ENCODE measurements around the gene AFF3. TPM values are rescaled to one million over a fixed set of nuclear protein-coding genes. Genes with fewer than 3 reads are reported as not detected.

The AFF3 gene
- total and polyA plus RNA-seq, 3 experiments from 2014 or later: 0.48 to 1.3 (median 0.53) TPM

GRCh38 chr2:99811544-99811943 lies 330.8 kb downstream of the AFF3 start:
- Mint-ChIP-seq H3K4me3 (no peak overlapping the region), H3K4me1 (no peaks in the 10 kb centered on the region), H3K9me3 (no peaks in the 10 kb centered on the region), H3K36me3 (no peaks in the 10 kb centered on the region), H3K27ac (no peak overlapping the region), H3K27me3 (peaks cover 2 to 4% of the 10 kb centered on the region in 2 donors)
- Histone ChIP-seq H3K27ac (ENCODE audit: low read depth, low read length) (no peak overlapping the region), H3K4me3 (ENCODE audit: low read length) (no peak overlapping the region), H3K27me3 (ENCODE audit: insufficient read depth, low read length, poor library complexity, severe bottlenecking) (no peaks in the 10 kb centered on the region), H3K4me1 (ENCODE audit: insufficient read depth, low read length) (no peaks in the 10 kb centered on the region), H3K9me3 (ENCODE audit: low read length) (no peaks in the 10 kb centered on the region), H3K36me3 (ENCODE audit: insufficient read depth, low read length) (no peaks in the 10 kb centered on the region)
- POLR2A ChIA-PET: no interaction called here
- CTCF ChIA-PET: no interaction called here
- no peak for DNase-seq

GRCh38 chr2:99810225-99810624 lies 332.2 kb downstream of the AFF3 start:
- no peaks in the 10 kb centered on the region for H3K9me3 ChIP-seq (ENCODE audit: low read length)
- no peaks in the 10 kb centered on the region for H3K36me3 ChIP-seq (ENCODE audit: insufficient read depth, low read length)
- H3K4me1 ChIP-seq (ENCODE audit: insufficient read depth, low read length): no peaks in the 10 kb centered on the region
- no peak overlapping the region for H3K27ac Mint-ChIP-seq
- no peaks in the 10 kb centered on the region for H3K36me3 Mint-ChIP-seq
- H3K27ac ChIP-seq (ENCODE audit: low read depth, low read length): no peak overlapping the region
- peaks cover 2 to 5% of the 10 kb centered on the region in 2 donors for H3K27me3 Mint-ChIP-seq
- H3K27me3 ChIP-seq (ENCODE audit: insufficient read depth, low read length, poor library complexity, severe bottlenecking): no peaks in the 10 kb centered on the region
- H3K4me3 Mint-ChIP-seq: no peak overlapping the region
- H3K9me3 Mint-ChIP-seq: no peaks in the 10 kb centered on the region
- no peak overlapping the region for H3K4me3 ChIP-seq (ENCODE audit: low read length)
- no peaks in the 10 kb centered on the region for H3K4me1 Mint-ChIP-seq
- ChIA-PET POLR2A (no interaction called here), CTCF (no interaction called here)
- no peak for DNase-seq

- no peaks in the 10 kb centered on the region for H3K9me3 ChIP-seq (ENCODE audit: low read length)
- CTCF ChIA-PET: no interaction called here
- no peaks in the 10 kb centered on the region for H3K9me3 Mint-ChIP-seq
Measured at GRCh38 chr2:99809259-99809900, 333.0 kb downstream of the AFF3 start.

DNA sequence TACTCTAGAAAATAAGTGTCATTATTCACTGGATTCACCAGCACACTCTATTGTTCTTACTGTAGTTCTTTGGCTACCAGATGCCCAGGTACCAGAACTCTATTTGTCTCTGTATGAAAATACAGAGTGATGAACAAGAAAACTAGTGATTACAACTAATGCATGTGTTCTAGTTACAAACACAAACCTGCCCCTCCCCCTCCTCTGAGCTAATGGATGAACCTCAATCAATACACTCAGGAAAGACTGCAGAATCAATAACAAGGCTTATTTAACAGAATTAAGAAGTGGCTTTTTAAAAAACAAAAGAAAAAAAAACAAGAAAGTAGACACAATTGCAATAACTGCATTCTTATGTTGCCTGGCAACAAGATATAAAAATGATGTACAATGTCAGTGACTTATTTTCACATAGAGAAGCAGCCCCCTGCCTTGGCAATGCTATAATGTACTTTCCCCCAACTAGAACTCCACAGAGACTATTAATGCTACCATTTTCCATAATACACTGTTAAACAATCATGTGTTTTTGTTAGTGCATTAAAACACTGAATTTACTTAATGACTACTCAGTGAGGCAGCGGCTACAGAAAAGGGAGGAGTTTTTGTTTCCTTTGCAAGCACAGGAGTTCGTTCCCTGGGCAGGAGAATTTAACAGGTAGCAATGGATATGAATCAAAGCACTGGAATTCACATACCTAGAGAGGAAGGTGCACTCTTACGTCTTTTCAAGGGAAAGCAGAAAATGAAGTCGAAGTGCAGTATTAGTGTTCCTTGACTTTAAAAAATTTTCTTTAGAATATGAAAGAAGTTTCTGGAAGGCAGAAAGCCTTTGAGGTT lies 333.8 kb downstream of the AFF3 start:
- no peaks in the 10 kb centered on the region for H3K4me1 ChIP-seq (ENCODE audit: insufficient read depth, low read length)
- no peaks in the 10 kb centered on the region for H3K9me3 Mint-ChIP-seq
- H3K27me3 ChIP-seq (ENCODE audit: insufficient read depth, low read length, poor library complexity, severe bottlenecking): no peaks in the 10 kb centered on the region
- no peaks in the 10 kb centered on the region for H3K9me3 ChIP-seq (ENCODE audit: low read length)
- H3K27ac ChIP-seq (ENCODE audit: low read depth, low read length): no peak overlapping the region
- CTCF ChIA-PET: no interaction called here
- DNase-seq: no peak
- H3K4me3 Mint-ChIP-seq: no peak overlapping the region
- no peaks in the 10 kb centered on the region for H3K36me3 ChIP-seq (ENCODE audit: insufficient read depth, low read length)
- no peaks in the 10 kb centered on the region for H3K4me1 Mint-ChIP-seq
- no peak overlapping the region for H3K4me3 ChIP-seq (ENCODE audit: low read length)
- H3K27ac Mint-ChIP-seq: no peak overlapping the region
- POLR2A ChIA-PET: no interaction called here
- H3K36me3 Mint-ChIP-seq: no peaks in the 10 kb centered on the region
- peaks cover 2 to 5% of the 10 kb centered on the region in 2 donors for H3K27me3 Mint-ChIP-seq

More at GRCh38 chr2:99809259-99809900, 333.0 kb downstream of the AFF3 start:
- no peaks in the 10 kb centered on the region for H3K36me3 ChIP-seq (ENCODE audit: insufficient read depth, low read length)
- Mint-ChIP-seq H3K27ac (no peak overlapping the region), H3K36me3 (no peaks in the 10 kb centered on the region), H3K4me1 (no peaks in the 10 kb centered on the region), H3K4me3 (no peak overlapping the region), H3K27me3 (peaks cover 2 to 5% of the 10 kb centered on the region in 2 donors)
- POLR2A ChIA-PET: no interaction called here
- H3K27ac ChIP-seq (ENCODE audit: low read depth, low read length): no peak overlapping the region
- H3K4me3 ChIP-seq (ENCODE audit: low read length): no peak overlapping the region
- DNase-seq: no peak
- no peaks in the 10 kb centered on the region for H3K4me1 ChIP-seq (ENCODE audit: insufficient read depth, low read length)
- no peaks in the 10 kb centered on the region for H3K27me3 ChIP-seq (ENCODE audit: insufficient read depth, low read length, poor library complexity, severe bottlenecking)

GRCh38 chr2:99806758-99807157 lies 335.6 kb downstream of the AFF3 start:
- Histone ChIP-seq H3K27ac (ENCODE audit: low read depth, low read length) (no peak overlapping the region), H3K9me3 (ENCODE audit: low read length) (no peaks in the 10 kb centered on the region), H3K27me3 (ENCODE audit: insufficient read depth, low read length, poor library complexity, severe bottlenecking) (no peaks in the 10 kb centered on the region), H3K4me3 (ENCODE audit: low read length) (no peak overlapping the region), H3K4me1 (ENCODE audit: insufficient read depth, low read length) (no peaks in the 10 kb centered on the region), H3K36me3 (ENCODE audit: insufficient read depth, low read length) (no peaks in the 10 kb centered on the region)
- POLR2A ChIA-PET: no interaction called here
- no peak for DNase-seq
- no peak overlapping the region for H3K27ac Mint-ChIP-seq
- no peaks in the 10 kb centered on the region for H3K9me3 Mint-ChIP-seq
- CTCF ChIA-PET: no interaction called here
- no peaks in the 10 kb centered on the region for H3K36me3 Mint-ChIP-seq
- H3K27me3 Mint-ChIP-seq: peaks cover 4 to 5% of the 10 kb centered on the region in 2 donors
- no peak overlapping the region for H3K4me3 Mint-ChIP-seq
- no peaks in the 10 kb centered on the region for H3K4me1 Mint-ChIP-seq

DNA sequence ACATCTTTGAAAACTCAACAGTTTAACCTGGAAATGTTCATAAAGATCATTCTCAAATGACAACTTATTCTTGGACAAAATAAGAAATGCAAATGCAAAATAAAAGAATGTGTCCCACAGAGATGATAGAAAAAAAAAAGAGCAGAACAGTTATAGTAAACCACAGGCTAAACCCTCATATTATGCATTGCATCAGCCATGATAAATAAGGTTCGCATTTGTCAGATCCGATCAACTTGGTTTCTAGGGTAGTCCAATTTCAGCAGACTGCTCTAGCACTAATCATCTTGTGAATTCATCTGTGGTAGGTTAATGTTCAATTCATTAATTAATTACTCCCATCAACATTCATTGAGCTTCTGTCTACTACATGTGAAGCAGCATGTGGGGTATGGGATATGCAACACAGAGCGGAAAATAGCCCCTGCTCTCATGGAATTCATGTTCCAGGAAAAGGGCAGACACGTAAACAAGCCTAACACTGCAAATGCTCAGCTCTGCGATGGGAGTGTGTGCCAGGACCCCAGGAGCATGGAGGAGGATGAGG lies 336.4 kb downstream of the AFF3 start:
- ChIA-PET CTCF (no interaction called here), POLR2A (no interaction called here)
- no peak overlapping the region for H3K4me3 Mint-ChIP-seq

DNA sequence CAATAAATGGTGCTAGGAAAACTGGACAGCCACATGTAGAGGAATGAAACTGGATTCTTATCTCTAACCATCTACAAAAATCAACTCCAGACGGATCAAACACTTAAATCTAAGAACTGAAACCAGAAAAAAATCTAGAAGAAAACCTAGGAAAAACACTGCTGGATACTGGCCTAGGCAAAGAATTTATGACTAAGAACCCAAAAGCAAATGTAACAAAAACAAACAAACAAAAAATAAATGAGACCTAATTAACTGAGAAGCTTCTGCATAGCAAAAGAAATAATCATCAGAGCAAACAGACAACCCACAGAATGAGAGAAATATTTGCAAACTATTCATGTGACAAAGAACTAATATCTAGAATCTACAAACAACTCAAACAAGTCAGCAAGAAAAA lies 338.5 kb downstream of the AFF3 start:
- POLR2A ChIA-PET: no interaction called here
- no peak overlapping the region for H3K27ac Mint-ChIP-seq
- H3K4me3 Mint-ChIP-seq: no peak overlapping the region
- H3K4me1 Mint-ChIP-seq: no peaks in the 10 kb centered on the region
- no peak for DNase-seq
- Histone ChIP-seq H3K4me3 (ENCODE audit: low read length) (no peak overlapping the region), H3K27ac (ENCODE audit: low read depth, low read length) (no peak overlapping the region), H3K27me3 (ENCODE audit: insufficient read depth, low read length, poor library complexity, severe bottlenecking) (no peaks in the 10 kb centered on the region), H3K9me3 (ENCODE audit: low read length) (no peaks in the 10 kb centered on the region), H3K36me3 (ENCODE audit: insufficient read depth, low read length) (no peaks in the 10 kb centered on the region), H3K4me1 (ENCODE audit: insufficient read depth, low read length) (no peaks in the 10 kb centered on the region)
- no peaks in the 10 kb centered on the region for H3K9me3 Mint-ChIP-seq
- no peaks in the 10 kb centered on the region for H3K36me3 Mint-ChIP-seq
- CTCF ChIA-PET: no interaction called here
- H3K27me3 Mint-ChIP-seq: peaks cover 3 to 5% of the 10 kb centered on the region in 2 donors

More for the DNA sequence above, 336.4 kb downstream of the AFF3 start:
- H3K36me3 ChIP-seq (ENCODE audit: insufficient read depth, low read length): no peaks in the 10 kb centered on the region
- no peaks in the 10 kb centered on the region for H3K9me3 ChIP-seq (ENCODE audit: low read length)
- no peak overlapping the region for H3K4me3 ChIP-seq (ENCODE audit: low read length)
- H3K27me3 ChIP-seq (ENCODE audit: insufficient read depth, low read length, poor library complexity, severe bottlenecking): no peaks in the 10 kb centered on the region
- no peak overlapping the region for H3K27ac Mint-ChIP-seq
- no peaks in the 10 kb centered on the region for H3K9me3 Mint-ChIP-seq
- no peaks in the 10 kb centered on the region for H3K4me1 Mint-ChIP-seq
- H3K4me1 ChIP-seq (ENCODE audit: insufficient read depth, low read length): no peaks in the 10 kb centered on the region
- DNase-seq: no peak
- peaks cover 3 to 5% of the 10 kb centered on the region in 2 donors for H3K27me3 Mint-ChIP-seq
- H3K36me3 Mint-ChIP-seq: no peaks in the 10 kb centered on the region
- H3K27ac ChIP-seq (ENCODE audit: low read depth, low read length): no peak overlapping the region

DNA sequence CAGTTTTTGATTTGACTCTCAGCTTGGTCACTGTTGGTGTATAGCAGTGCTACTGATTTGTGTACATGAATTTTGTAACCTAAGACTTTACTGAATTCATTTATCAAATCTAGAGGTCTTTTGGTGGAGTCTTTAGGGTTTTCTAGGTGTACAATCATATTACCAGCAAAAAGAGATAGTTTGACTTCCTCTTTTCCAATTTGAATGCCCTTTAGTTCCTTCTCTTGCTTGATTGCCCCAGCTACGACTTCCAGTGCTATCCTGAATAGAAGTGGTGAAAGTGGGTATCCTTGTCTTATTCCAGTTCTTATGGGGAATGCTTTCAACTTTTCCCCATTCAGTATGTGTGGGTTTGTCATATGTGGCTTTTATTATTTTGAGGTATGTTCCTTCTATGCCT lies 339.7 kb downstream of the AFF3 start:
- H3K4me3 ChIP-seq (ENCODE audit: low read length): no peak overlapping the region
- H3K27ac Mint-ChIP-seq: no peak overlapping the region
- H3K27me3 Mint-ChIP-seq: peaks cover 3 to 5% of the 10 kb centered on the region in 2 donors
- no peak for DNase-seq
- no peaks in the 10 kb centered on the region for H3K4me1 ChIP-seq (ENCODE audit: insufficient read depth, low read length)
- H3K27me3 ChIP-seq (ENCODE audit: insufficient read depth, low read length, poor library complexity, severe bottlenecking): no peaks in the 10 kb centered on the region
- H3K4me3 Mint-ChIP-seq: no peak overlapping the region
- H3K27ac ChIP-seq (ENCODE audit: low read depth, low read length): no peak overlapping the region
- H3K4me1 Mint-ChIP-seq: no peaks in the 10 kb centered on the region
- H3K9me3 Mint-ChIP-seq: peaks cover 0 to 2% (median 0%) of the 10 kb centered on the region in 5 donors
- ChIA-PET POLR2A (no interaction called here), CTCF (no interaction called here)
- no peaks in the 10 kb centered on the region for H3K36me3 ChIP-seq (ENCODE audit: insufficient read depth, low read length)
- H3K36me3 Mint-ChIP-seq: no peaks in the 10 kb centered on the region
- no peaks in the 10 kb centered on the region for H3K9me3 ChIP-seq (ENCODE audit: low read length)

All from CD8-positive, alpha-beta memory T cell (primary cell).